Suppressor macrophage (primary cell): Measurements from ENCODE around the gene DDT.
"Not testable (repeated sequence)": the region's sequence is repeated elsewhere in the genome, so short reads cannot be mapped to it uniquely, and the experiment has no call there.

Source experiments
- DNase-seq, 4 experiments: peaks; one replicate each; pipeline ENCODE4 v3.0.0-alpha.2; 2020 to 2022

Gene DDT

DNA sequence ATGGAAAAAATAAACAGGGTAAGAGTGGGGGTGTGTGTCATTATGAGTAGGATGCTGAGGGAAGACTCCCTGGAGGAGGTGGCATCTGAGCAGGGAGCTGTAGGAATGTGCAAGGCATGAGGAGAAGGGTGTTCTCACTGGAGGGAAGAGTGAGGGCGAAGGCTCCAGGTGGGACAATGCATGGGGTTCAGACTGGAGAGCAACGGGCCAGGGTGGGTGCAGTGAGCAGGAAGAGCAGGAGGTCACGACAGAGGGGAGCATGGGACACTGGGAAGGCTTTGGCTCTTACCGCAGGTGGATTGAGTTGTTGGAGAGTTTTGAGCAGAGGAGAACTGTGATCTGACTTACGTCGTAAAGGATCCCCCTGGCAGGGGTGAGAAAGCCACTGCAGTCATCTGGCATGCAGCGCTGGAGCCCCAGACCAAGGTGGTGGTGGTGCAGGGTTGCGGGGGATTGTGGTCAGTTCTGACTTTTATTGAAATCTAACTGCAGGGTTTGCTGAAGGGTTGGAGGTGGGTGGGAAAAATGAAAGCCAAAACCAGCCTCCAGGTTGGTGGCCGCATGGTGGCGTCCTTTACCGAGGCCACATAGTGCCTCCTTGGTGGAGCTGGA is 21.3 kb downstream of the DDT start:
- not testable (repeated sequence) for DNase-seq

DNA sequence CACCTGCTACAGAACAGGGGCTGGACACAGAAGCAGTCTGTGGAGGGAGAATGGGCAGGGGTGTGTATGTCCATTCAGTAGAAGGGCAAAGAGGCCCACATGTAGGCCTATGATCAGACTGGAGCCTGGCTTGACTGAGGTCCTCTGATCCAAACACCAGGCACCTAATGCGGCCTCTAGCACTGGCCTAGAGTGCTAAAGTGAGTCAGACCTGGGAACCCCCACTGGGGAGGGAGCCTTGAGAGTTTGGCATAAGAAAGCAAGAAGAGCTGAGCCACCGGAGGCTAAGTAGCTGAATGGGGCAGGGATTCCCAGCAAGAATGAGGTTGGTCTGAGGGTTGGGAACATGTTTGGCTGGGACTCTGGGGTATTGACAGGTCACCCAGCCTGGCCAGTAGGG is 22.9 kb downstream of the DDT start:
- DNase-seq = peak in 1 of 4 experiments; percentile 7

DNA sequence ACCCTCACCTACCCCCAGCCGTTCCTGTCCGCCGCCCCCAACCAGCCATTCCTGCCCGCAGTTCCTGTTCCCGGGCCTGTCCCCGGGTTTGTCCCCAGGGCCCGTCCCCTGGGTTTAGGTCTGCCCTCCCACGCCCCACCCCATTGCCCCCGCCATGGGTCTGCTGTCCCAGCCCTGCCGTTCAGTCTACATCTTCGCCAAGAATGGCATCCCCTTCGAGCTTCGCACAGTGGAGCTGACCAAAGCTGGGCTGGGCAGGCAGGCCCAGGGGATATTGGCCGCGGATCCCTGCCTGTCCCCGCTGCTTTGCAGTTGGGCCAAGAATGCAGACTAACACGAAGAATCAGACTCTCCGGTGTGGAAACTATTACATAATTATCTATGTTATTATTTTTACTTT is 24.5 kb downstream of the DDT start:
- DNase-seq = not testable (repeated sequence)

DNA sequence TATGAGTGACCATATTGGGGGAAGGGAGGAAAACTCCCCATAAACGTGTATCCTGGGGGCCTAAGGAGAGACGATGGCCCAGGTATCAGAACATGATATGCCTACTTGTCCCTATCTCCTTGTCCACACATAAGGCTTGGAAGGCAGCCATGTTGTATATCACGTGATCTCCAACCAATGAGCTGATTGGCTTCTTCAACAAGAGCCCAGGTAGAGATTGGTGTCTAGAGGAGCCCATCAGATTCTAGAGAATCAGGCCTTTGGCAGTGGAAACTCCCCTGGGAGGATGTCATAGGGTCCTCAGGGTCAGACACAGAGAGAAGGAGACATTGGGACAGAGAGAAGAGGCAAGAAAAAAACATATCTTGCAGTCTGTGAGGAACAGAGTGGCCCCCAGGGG is 26.9 kb downstream of the DDT start:
- not testable (repeated sequence) for DNase-seq

GRCh38 chr22:23940166-23940565 is 34.1 kb downstream of the DDT start:
- not testable (repeated sequence) for DNase-seq

DNA sequence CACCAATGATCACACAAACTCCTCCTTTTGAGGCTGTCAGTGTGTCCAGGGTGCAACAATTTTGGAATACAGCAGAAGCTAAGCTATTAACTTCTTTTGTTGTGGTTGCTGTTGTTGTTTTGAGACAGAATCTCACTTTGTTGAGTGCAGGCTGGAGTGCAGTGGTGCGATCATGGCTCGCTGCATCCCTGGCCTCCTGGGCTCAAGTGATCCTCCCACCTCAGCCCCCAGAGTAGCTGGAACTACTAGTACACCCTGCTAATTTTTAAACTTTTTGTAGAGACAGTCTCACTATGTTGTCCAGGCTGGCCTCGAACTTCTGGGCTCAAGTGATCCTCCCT is 35.3 kb downstream of the DDT start:
- no peak for DNase-seq

- DNase-seq = no peak
Observed at GRCh38 chr22:23938328-23939016, 35.8 kb downstream of the DDT start.

DNA sequence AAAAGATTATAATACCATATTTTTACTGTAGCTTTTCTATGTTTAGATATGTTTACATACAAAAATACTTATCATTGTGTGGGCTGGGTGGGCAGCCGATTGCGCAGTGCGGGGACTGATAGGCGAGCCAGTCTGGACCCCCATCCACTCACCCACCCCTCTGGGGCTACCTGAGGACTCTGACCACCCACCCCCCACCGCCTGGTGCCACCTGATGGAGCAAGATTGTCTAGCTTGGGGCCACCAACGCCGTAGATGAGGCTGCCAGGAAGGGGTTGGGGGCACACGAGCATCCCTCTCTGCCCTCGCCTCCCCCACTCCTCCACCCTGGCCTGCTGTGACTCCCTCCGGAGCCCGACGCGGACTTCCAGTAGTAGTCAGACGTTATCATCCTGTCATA is 47.7 kb downstream of the DDT start:
- no peak for DNase-seq

GRCh38 chr22:23925020-23925606 is 49.1 kb downstream of the DDT start:
- no peak for DNase-seq

DNA sequence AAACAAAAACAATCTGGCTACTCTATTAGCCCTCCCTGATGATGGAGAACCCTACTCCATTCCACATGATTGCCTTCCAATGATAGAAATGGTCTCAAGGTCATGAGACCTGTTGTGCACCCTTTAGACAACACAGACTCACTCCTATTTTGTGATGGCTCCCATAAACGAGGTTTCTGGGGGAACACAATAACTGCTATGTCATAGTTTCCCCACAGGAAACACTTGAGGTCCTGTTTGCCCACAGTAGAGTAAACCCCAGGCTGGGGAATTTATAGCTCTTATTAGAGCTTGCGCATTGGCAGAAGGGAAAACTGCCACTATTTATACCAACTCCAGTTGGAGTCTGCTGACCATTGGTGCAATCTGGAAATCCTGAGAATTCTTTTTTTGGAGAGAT is 51.3 kb downstream of the DDT start:
- no peak for DNase-seq

- not testable (repeated sequence) for DNase-seq
Observed at GRCh38 chr22:23921586-23922201, 52.5 kb downstream of the DDT start.
